HEK293T (cell line): ENCODE data around the gene TEAD1.

Experiments
- BHLHE40 ChIP-seq: fragments of 450-650 bp; IDR thresholded peaks from 2 replicates; pipeline ENCODE4 v1.6.1; 2016; ENCODE audit warnings: mild to moderate bottlenecking, moderate library complexity, borderline replicate concordance
- CTBP1 ChIP-seq: fragments of 450-650 bp; IDR thresholded peaks from 2 replicates; pipeline ENCODE4 v1.6.1; 2016; ENCODE audit warnings: borderline replicate concordance
- ELF4 ChIP-seq: fragments of 450-650 bp; IDR thresholded peaks from 2 replicates; pipeline ENCODE4 v1.6.1; 2017; ENCODE audit warnings: antibody characterized with exemption
- FOXA1 ChIP-seq: fragments of 450-650 bp; IDR thresholded peaks from 2 replicates; pipeline ENCODE4 v1.6.1; 2016; ENCODE audit warnings: mild to moderate bottlenecking
- FOXK2 ChIP-seq: fragments of 450-650 bp; IDR thresholded peaks from 2 replicates; pipeline ENCODE4 v1.6.1; 2016; ENCODE audit warnings: mild to moderate bottlenecking
- FOXM1 ChIP-seq: fragments of 450-650 bp; IDR thresholded peaks from 2 replicates; pipeline ENCODE4 v1.6.1; 2017; ENCODE audit warnings: mild to moderate bottlenecking, borderline replicate concordance
- HDGF ChIP-seq: fragments of 450-650 bp; IDR thresholded peaks from 2 replicates; pipeline ENCODE4 v1.6.1; 2017; ENCODE audit warnings: antibody characterized with exemption, borderline replicate concordance
- NFRKB ChIP-seq: fragments of 450-650 bp; IDR thresholded peaks from 2 replicates; pipeline ENCODE4 v1.6.1; 2016; ENCODE audit warnings: mild to moderate bottlenecking, moderate library complexity
- SP1 ChIP-seq: fragments of 450-650 bp; IDR thresholded peaks from 2 replicates; pipeline ENCODE4 v1.6.1; 2017
- SUZ12 ChIP-seq: fragments of 450-650 bp; IDR thresholded peaks from 2 replicates; pipeline ENCODE4 v1.6.1; 2016; ENCODE audit warnings: mild to moderate bottlenecking
- TARDBP ChIP-seq: fragments of 450-650 bp; IDR thresholded peaks from 2 replicates; pipeline ENCODE4 v1.6.1; 2016
- ZNF384 ChIP-seq: fragments of 450-650 bp; IDR thresholded peaks from 2 replicates; pipeline ENCODE4 v1.6.1; 2016

GRCh38 chr11:12680940-12681258 lies 6.7 kb downstream of the TEAD1 start:
- TF ChIP-seq FOXA1 (no peak), SP1 (no peak), SUZ12 (no peak), HDGF (no peak), FOXM1 (no peak), BHLHE40 (no peak), FOXK2 (no peak), TARDBP (no peak), CTBP1 (no peak), NFRKB (no peak), ZNF384 (no peak), ELF4 (no peak)
